ENCODE results near the gene GRB2. TPM values are rescaled to one million over a fixed set of nuclear protein-coding genes. Genes with fewer than 3 reads are reported as not detected.

Gene GRB2
- total RNA-seq, 2 donors from 2014 or later: 85.5 to 86.6 TPM

- no peak overlapping the region for H3K27ac Mint-ChIP-seq
- H3K27me3 Mint-ChIP-seq (ENCODE audit: insufficient read depth): peaks cover 3% of the 10 kb centered on the region
- Histone ChIP-seq H3K36me3 (ENCODE audit: control insufficient read depth, insufficient read depth, low read length) (peaks cover 3% of the 10 kb centered on the region), H3K4me3 (ENCODE audit: low read length) (no peak overlapping the region), H3K9me3 (ENCODE audit: control insufficient read depth, low read length) (no peaks in the 10 kb centered on the region), H3K27ac (ENCODE audit: low read depth, low read length) (no peak overlapping the region), H3K9ac (ENCODE audit: extremely low read depth, low read length, poor library complexity, severe bottlenecking) (no peak overlapping the region), H3K27me3 (ENCODE audit: control insufficient read depth, insufficient read depth, low read length, poor library complexity, severe bottlenecking) (no peaks in the 10 kb centered on the region), H3K4me1 (ENCODE audit: control insufficient read depth, insufficient read depth, low read length) (no peaks in the 10 kb centered on the region)
- peaks cover 2% of the 10 kb centered on the region for H3K36me3 Mint-ChIP-seq (ENCODE audit: low read depth)
- 89 to 100% methylated on average over 1 to 2 of the region's 2 CpGs for WGBS, 2 experiments (ENCODE audit: insufficient coverage in 1 of 2, insufficient read length in 1 of 2)
- peaks cover 16% of the 10 kb centered on the region for H3K4me1 Mint-ChIP-seq
- no peak for TF ChIP-seq CTCF (conservative IDR thresholded peaks at IDR 0.05)
- no peak for DNase-seq
- no peak overlapping the region for H3K4me3 Mint-ChIP-seq
- no peaks in the 10 kb centered on the region for H3K9me3 Mint-ChIP-seq
Measured at GRCh38 chr17:75407655-75408352, 2.3 kb upstream of the GRB2 start.

GRCh38 chr17:75406222-75406615 is 741 bp upstream of the GRB2 start:
- Histone ChIP-seq H3K9ac (ENCODE audit: extremely low read depth, low read length, poor library complexity, severe bottlenecking) (no peak overlapping the region), H3K9me3 (ENCODE audit: control insufficient read depth, low read length) (no peaks in the 10 kb centered on the region), H3K27ac (ENCODE audit: low read depth, low read length) (no peak overlapping the region), H3K36me3 (ENCODE audit: control insufficient read depth, insufficient read depth, low read length) (peaks cover 3% of the 10 kb centered on the region), H3K4me1 (ENCODE audit: control insufficient read depth, insufficient read depth, low read length) (no peaks in the 10 kb centered on the region), H3K27me3 (ENCODE audit: control insufficient read depth, insufficient read depth, low read length, poor library complexity, severe bottlenecking) (no peaks in the 10 kb centered on the region), H3K4me3 (ENCODE audit: low read length) (peak overlapping the region; percentile 59)
- H3K4me3 Mint-ChIP-seq: peak overlapping the region; percentile 75
- H3K27ac Mint-ChIP-seq: no peak overlapping the region
- H3K27me3 Mint-ChIP-seq (ENCODE audit: insufficient read depth): peaks cover 3% of the 10 kb centered on the region
- 72 to 81% methylated on average over 8 to 9 of the region's 9 CpGs for WGBS, 2 experiments (ENCODE audit: insufficient coverage in 1 of 2, insufficient read length in 1 of 2)
- peak; percentile 56 for DNase-seq
- H3K36me3 Mint-ChIP-seq (ENCODE audit: low read depth): peaks cover 4% of the 10 kb centered on the region
- H3K4me1 Mint-ChIP-seq: peaks cover 17% of the 10 kb centered on the region
- TF ChIP-seq CTCF (conservative IDR thresholded peaks at IDR 0.05): no peak
- H3K9me3 Mint-ChIP-seq: no peaks in the 10 kb centered on the region

- Mint-ChIP-seq H3K4me1 (peaks cover 17% of the 10 kb centered on the region), H3K36me3 (ENCODE audit: low read depth) (peaks cover 11% of the 10 kb centered on the region), H3K27ac (peak overlapping the region; percentile 93), H3K4me3 (peak overlapping the region; percentile 75), H3K9me3 (no peaks in the 10 kb centered on the region), H3K27me3 (ENCODE audit: insufficient read depth) (no peaks in the 10 kb centered on the region)
- Histone ChIP-seq H3K27ac (ENCODE audit: low read depth, low read length) (peak overlapping the region; percentile 70), H3K36me3 (ENCODE audit: control insufficient read depth, insufficient read depth, low read length) (peaks cover 3% of the 10 kb centered on the region), H3K4me3 (ENCODE audit: low read length) (peak overlapping the region; percentile 99), H3K9me3 (ENCODE audit: control insufficient read depth, low read length) (no peaks in the 10 kb centered on the region), H3K9ac (ENCODE audit: extremely low read depth, low read length, poor library complexity, severe bottlenecking) (peak overlapping the region; percentile 89), H3K4me1 (ENCODE audit: control insufficient read depth, insufficient read depth, low read length) (no peaks in the 10 kb centered on the region), H3K27me3 (ENCODE audit: control insufficient read depth, insufficient read depth, low read length, poor library complexity, severe bottlenecking) (no peaks in the 10 kb centered on the region)
- 0% methylated on average over 13 to 37 of the region's 37 CpGs for WGBS, 2 experiments (ENCODE audit: insufficient coverage in 1 of 2, insufficient read length in 1 of 2)
- TF ChIP-seq CTCF (conservative IDR thresholded peaks at IDR 0.05): no peak
- DNase-seq: peak; percentile 82
Measured at GRCh38 chr17:75404731-75405364, 630 bp downstream of the GRB2 start.

Data from endodermal cell (in vitro differentiated cells).